Measurements from ENCODE around the gene NRCAM. TPM values are rescaled to one million over a fixed set of nuclear protein-coding genes. Genes with fewer than 3 reads are reported as not detected.

The NRCAM gene
- total and polyA plus RNA-seq, 2 of the 8 experiments (the other 6 are each of a cell fraction or from before 2014, with no cell fraction given), result 2.7 to 3.8 TPM

GRCh38 chr7:108434010-108434409 lies 22.2 kb downstream of the NRCAM start (continued):
- TF ChIP-seq, protein P1, sequence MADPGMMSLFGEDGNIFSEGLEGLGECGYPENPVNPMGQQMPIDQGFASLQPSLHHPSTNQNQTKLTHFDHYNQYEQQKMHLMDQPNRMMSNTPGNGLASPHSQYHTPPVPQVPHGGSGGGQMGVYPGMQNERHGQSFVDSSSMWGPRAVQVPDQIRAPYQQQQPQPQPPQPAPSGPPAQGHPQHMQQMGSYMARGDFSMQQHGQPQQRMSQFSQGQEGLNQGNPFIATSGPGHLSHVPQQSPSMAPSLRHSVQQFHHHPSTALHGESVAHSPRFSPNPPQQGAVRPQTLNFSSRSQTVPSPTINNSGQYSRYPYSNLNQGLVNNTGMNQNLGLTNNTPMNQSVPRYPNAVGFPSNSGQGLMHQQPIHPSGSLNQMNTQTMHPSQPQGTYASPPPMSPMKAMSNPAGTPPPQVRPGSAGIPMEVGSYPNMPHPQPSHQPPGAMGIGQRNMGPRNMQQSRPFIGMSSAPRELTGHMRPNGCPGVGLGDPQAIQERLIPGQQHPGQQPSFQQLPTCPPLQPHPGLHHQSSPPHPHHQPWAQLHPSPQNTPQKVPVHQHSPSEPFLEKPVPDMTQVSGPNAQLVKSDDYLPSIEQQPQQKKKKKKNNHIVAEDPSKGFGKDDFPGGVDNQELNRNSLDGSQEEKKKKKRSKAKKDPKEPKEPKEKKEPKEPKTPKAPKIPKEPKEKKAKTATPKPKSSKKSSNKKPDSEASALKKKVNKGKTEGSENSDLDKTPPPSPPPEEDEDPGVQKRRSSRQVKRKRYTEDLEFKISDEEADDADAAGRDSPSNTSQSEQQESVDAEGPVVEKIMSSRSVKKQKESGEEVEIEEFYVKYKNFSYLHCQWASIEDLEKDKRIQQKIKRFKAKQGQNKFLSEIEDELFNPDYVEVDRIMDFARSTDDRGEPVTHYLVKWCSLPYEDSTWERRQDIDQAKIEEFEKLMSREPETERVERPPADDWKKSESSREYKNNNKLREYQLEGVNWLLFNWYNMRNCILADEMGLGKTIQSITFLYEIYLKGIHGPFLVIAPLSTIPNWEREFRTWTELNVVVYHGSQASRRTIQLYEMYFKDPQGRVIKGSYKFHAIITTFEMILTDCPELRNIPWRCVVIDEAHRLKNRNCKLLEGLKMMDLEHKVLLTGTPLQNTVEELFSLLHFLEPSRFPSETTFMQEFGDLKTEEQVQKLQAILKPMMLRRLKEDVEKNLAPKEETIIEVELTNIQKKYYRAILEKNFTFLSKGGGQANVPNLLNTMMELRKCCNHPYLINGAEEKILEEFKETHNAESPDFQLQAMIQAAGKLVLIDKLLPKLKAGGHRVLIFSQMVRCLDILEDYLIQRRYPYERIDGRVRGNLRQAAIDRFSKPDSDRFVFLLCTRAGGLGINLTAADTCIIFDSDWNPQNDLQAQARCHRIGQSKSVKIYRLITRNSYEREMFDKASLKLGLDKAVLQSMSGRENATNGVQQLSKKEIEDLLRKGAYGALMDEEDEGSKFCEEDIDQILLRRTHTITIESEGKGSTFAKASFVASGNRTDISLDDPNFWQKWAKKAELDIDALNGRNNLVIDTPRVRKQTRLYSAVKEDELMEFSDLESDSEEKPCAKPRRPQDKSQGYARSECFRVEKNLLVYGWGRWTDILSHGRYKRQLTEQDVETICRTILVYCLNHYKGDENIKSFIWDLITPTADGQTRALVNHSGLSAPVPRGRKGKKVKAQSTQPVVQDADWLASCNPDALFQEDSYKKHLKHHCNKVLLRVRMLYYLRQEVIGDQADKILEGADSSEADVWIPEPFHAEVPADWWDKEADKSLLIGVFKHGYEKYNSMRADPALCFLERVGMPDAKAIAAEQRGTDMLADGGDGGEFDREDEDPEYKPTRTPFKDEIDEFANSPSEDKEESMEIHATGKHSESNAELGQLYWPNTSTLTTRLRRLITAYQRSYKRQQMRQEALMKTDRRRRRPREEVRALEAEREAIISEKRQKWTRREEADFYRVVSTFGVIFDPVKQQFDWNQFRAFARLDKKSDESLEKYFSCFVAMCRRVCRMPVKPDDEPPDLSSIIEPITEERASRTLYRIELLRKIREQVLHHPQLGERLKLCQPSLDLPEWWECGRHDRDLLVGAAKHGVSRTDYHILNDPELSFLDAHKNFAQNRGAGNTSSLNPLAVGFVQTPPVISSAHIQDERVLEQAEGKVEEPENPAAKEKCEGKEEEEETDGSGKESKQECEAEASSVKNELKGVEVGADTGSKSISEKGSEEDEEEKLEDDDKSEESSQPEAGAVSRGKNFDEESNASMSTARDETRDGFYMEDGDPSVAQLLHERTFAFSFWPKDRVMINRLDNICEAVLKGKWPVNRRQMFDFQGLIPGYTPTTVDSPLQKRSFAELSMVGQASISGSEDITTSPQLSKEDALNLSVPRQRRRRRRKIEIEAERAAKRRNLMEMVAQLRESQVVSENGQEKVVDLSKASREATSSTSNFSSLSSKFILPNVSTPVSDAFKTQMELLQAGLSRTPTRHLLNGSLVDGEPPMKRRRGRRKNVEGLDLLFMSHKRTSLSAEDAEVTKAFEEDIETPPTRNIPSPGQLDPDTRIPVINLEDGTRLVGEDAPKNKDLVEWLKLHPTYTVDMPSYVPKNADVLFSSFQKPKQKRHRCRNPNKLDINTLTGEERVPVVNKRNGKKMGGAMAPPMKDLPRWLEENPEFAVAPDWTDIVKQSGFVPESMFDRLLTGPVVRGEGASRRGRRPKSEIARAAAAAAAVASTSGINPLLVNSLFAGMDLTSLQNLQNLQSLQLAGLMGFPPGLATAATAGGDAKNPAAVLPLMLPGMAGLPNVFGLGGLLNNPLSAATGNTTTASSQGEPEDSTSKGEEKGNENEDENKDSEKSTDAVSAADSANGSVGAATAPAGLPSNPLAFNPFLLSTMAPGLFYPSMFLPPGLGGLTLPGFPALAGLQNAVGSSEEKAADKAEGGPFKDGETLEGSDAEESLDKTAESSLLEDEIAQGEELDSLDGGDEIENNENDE (IDR thresholded peaks at IDR 0.05; ENCODE audit: insufficient replicate concordance, low read length), result no peak
- TF ChIP-seq RBBP5 (IDR thresholded peaks at IDR 0.05; ENCODE audit: borderline replicate concordance, low read depth, low read length) (no peak), TEAD4 (IDR thresholded peaks at IDR 0.05; ENCODE audit: low read depth, low read length) (no peak), HDAC6 (IDR thresholded peaks at IDR 0.05; ENCODE audit: low read depth, low read length) (no peak), POU5F1 (IDR thresholded peaks at IDR 0.05; ENCODE audit: low read depth, low read length) (no peak), CHD2 (IDR thresholded peaks at IDR 0.05; ENCODE audit: low read length) (no peak), MAX (IDR thresholded peaks at IDR 0.05) (no peak), CREB1 (IDR thresholded peaks at IDR 0.05) (no peak), SIRT6 (IDR thresholded peaks at IDR 0.05; ENCODE audit: low read length) (no peak), ATF3 (IDR thresholded peaks at IDR 0.05; ENCODE audit: insufficient read depth, low read depth, low read length) (no peak), SP1 (IDR thresholded peaks at IDR 0.05; ENCODE audit: low read depth, low read length) (no peak)
- TF ChIP-seq, protein P2, sequence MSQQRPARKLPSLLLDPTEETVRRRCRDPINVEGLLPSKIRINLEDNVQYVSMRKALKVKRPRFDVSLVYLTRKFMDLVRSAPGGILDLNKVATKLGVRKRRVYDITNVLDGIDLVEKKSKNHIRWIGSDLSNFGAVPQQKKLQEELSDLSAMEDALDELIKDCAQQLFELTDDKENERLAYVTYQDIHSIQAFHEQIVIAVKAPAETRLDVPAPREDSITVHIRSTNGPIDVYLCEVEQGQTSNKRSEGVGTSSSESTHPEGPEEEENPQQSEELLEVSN (IDR thresholded peaks at IDR 0.05), result no peak

All from H1 (cell line).